Ovary (tissue), 9 donors: Measurements from ENCODE around the gene SEMA4D. TPM values are rescaled to one million over a fixed set of nuclear protein-coding genes. Genes with fewer than 3 reads are reported as not detected.

ENCODE experiments used
- DNase-seq, 5 donors: peaks; one replicate each; pipeline ENCODE4 v3.0.0-alpha.2; 2019 to 2020
- H3K27ac ChIP-seq, 2 donors: fragments of 200-600 bp; one replicate each; pipeline versions ENCODE4 v1.5.1 to v1.8.0; 2019 to 2022
- H3K27me3 ChIP-seq: fragments of 200-600 bp; one replicate; pipeline ENCODE4 v1.8.0; 2022
- H3K36me3 ChIP-seq: fragments of 200-600 bp; sonication (generic); one replicate; pipeline ENCODE4 v1.5.1; 2019
- H3K4me1 ChIP-seq: one replicate; pipeline ENCODE4 v1.8.1; 2013; ENCODE audit warnings: mild to moderate bottlenecking, moderate library complexity; ENCODE audit not compliant: insufficient read depth
- H3K4me3 ChIP-seq: fragments of 200-600 bp; sonication (generic); one replicate; pipeline ENCODE4 v1.5.1; 2017
- H3K9me3 ChIP-seq, 2 donors: fragments of 200-600 bp in 1 of 2; sonication (generic) in 1 of 2; one replicate each; pipeline versions ENCODE4 v1.5.1 to v1.8.1; 2013 to 2019; ENCODE audit warnings: mild to moderate bottlenecking in 1 of 2, moderate library complexity in 1 of 2
- CTCF ChIP-seq, 3 donors: fragments of 450-650 bp in 2 of 3; fragments of 200-600 bp in 1 of 3; IDR thresholded peaks; one replicate each; pipeline versions ENCODE4 v1.5.1 to v1.8.0; 2016 to 2022; ENCODE audit warnings: antibody characterized with exemption in 3 of 3, mild to moderate bottlenecking in 1 of 3
- EP300 ChIP-seq: sonication (generic); formaldehyde crosslinking; IDR thresholded peaks from one replicate; pipeline ENCODE4 v1.6.1; 2017; ENCODE audit warnings: antibody characterized with exemption
- POLR2A ChIP-seq: fragments of 450-650 bp; IDR thresholded peaks from one replicate; pipeline ENCODE4 v1.6.1; 2017; ENCODE audit warnings: antibody characterized with exemption, mild to moderate bottlenecking, moderate library complexity
- WGBS, 3 donors: extraction: QIAGEN DNeasy Blood & Tissue Kit in 1 of 3; methylation state at CpG; one replicate each; pipeline versions ENCODE4 v1.1.5 to v1.1.7; 2013 to 2017; 5-methylcytosine and 5-hydroxymethylcytosine counted together
- intact Hi-C, 4 donors: fragments of 100-400 bp; cut with DNase I; formaldehyde crosslinking; loops; one replicate each; pipeline versions ENCODE4 v1.11.0 to v1.15.1; 2022 to 2023
- polyA plus RNA-seq, 2 donors: library from polyadenylated mRNA; stranded (reverse); fragments of 200-250 nt in 1 of 2; fragments of 350-450 nt in 1 of 2; fragmentation: Illumina TruSeq in 1 of 2; extraction: RNeasy Lipid Tissue Mini Kit (QIAGEN cat#74804) in 1 of 2; gene quantifications; one replicate each; pipeline ENCODE4 v1.2.3, GENCODE V29; 2013 to 2014
- total RNA-seq, 7 donors: library from RNA; depleted of rRNA in 2 of 7; stranded (reverse); fragments of >200 nt in 2 of 7; fragmentation: NEBNext Ultra II Directional in 3 of 7; extraction: Animal tissue kit (Norgen Biotek cat#: 25700) in 3 of 7; gene quantifications; one replicate each; pipeline versions ENCODE4 v1.1.0 to v1.2.4, GENCODE V29; 2016 to 2023
- donor health status: DM: no; HTN: no; CAD: no; lungs with moderate emphysema.
- donor health status: DM: no; HTN: no; CAD: no.
- donor health status: Bipolar disorder and iron deficiency.
- donor health status: DM: yes; HTN: yes; CAD: no.
- donor health status: DM: no; HTN: no; CAD: no.
- donor health status: DM: yes; HTN: yes; CAD: no.

The SEMA4D gene
- total and polyA plus RNA-seq, 9 donors, result 6.0 to 27.2 (median 16.7) TPM

GRCh38 chr9:89524963-89525362 is 27.1 kb upstream of the SEMA4D start:
- TF ChIP-seq POLR2A (no peak), EP300 (no peak), CTCF (IDR thresholded peaks at IDR 0.05) (no peak)
- intact Hi-C loops, result no loop called here
- no peaks in the 10 kb centered on the region for H3K36me3 ChIP-seq
- H3K9me3 ChIP-seq, result no peaks in the 10 kb centered on the region
- DNase-seq, result no peak
- no peak overlapping the region for H3K27ac ChIP-seq
- no peaks in the 10 kb centered on the region for H3K4me1 ChIP-seq
- H3K27me3 ChIP-seq, result no peaks in the 10 kb centered on the region
- H3K4me3 ChIP-seq, result no peak overlapping the region
- 56 to 72% (median 70%) methylated on average over 6 of the region's 6 CpGs for WGBS, 3 donors

- intact Hi-C loops, result no loop called here
- H3K36me3 ChIP-seq, result no peaks in the 10 kb centered on the region
- no peak for DNase-seq
- no peak overlapping the region for H3K27ac ChIP-seq
- no peaks in the 10 kb centered on the region for H3K4me1 ChIP-seq
- no peaks in the 10 kb centered on the region for H3K27me3 ChIP-seq
- TF ChIP-seq POLR2A (no peak), CTCF (IDR thresholded peaks at IDR 0.05) (no peak), EP300 (no peak)
- no peak overlapping the region for H3K4me3 ChIP-seq
- H3K9me3 ChIP-seq, result no peaks in the 10 kb centered on the region
- 33 to 47% (median 35%) methylated on average over 3 of the region's 3 CpGs for WGBS, 3 donors
Measured at GRCh38 chr9:89523948-89524347, 26.0 kb upstream of the SEMA4D start.

GRCh38 chr9:89522959-89523285 is 25.0 kb upstream of the SEMA4D start:
- Histone ChIP-seq H3K4me3 (no peak overlapping the region), H3K4me1 (no peaks in the 10 kb centered on the region), H3K27me3 (no peaks in the 10 kb centered on the region), H3K27ac (no peak overlapping the region), H3K9me3 (no peaks in the 10 kb centered on the region), H3K36me3 (no peaks in the 10 kb centered on the region)
- DNase-seq, result no peak
- intact Hi-C loops, result no loop called here
- 91 to 93% (median 91%) methylated on average over 2 of the region's 2 CpGs for WGBS, 3 donors
- TF ChIP-seq POLR2A, result no peak
- no peak for TF ChIP-seq EP300
- no peak for TF ChIP-seq CTCF (IDR thresholded peaks at IDR 0.05)

- intact Hi-C loops, result no loop called here
- no peaks in the 10 kb centered on the region for H3K36me3 ChIP-seq
- no peaks in the 10 kb centered on the region for H3K4me1 ChIP-seq
- H3K27ac ChIP-seq, result no peak overlapping the region
- WGBS, 3 donors, result 76 to 79% (median 78%) methylated on average over 11 of the region's 11 CpGs
- H3K9me3 ChIP-seq, result no peaks in the 10 kb centered on the region
- TF ChIP-seq EP300 (no peak), POLR2A (no peak), CTCF (IDR thresholded peaks at IDR 0.05) (no peak)
- no peak overlapping the region for H3K4me3 ChIP-seq
- H3K27me3 ChIP-seq, result no peaks in the 10 kb centered on the region
- DNase-seq, result no peak
Measured at GRCh38 chr9:89522261-89522958, 24.5 kb upstream of the SEMA4D start.
